ENCODE measurements around the gene MAML2. TPM values are rescaled to one million over a fixed set of nuclear protein-coding genes. Genes with fewer than 3 reads are reported as not detected.

Gene MAML2
- total and polyA plus RNA-seq, 9 of the 15 experiments (the other 6 are each of a cell fraction or from before 2014, with no cell fraction given): 0.79 to 6.8 (median 4.8) TPM

- H2AFZ ChIP-seq (ENCODE audit: low read depth, low read length): no peak overlapping the region
- peaks cover 10% of the 10 kb centered on the region; the same call in 1 of the 2 replicates for H3K9me3 ChIP-seq (replicated peaks; ENCODE audit: control insufficient read depth, insufficient read depth, low read depth, low read length)
- 72% methylated on average over 3 of the region's 3 CpGs for WGBS (ENCODE audit: insufficient coverage, low coverage, missing lambda C conversion rate)
- peaks cover 0 to 4% of the 10 kb centered on the region in 2 experiments; a peak in 1 of 5 replicates for H3K4me1 ChIP-seq (replicated peaks in 1 of 2; ENCODE audit: control insufficient read depth in 2 of 2, insufficient read depth in 2 of 2, low read length in 2 of 2)
- no TSS peak for BruUV-seq (replicated peaks)
- TF ChIP-seq ARID3A (IDR thresholded peaks at IDR 0.05; ENCODE audit: borderline replicate concordance, low read depth, low read length): 0 out of 2 replicates have a peak, but pooled peaks have one; percentile 45
- TF ChIP-seq HMGXB4 (CRISPR knock-in tag; IDR thresholded peaks at IDR 0.05): no peak
- no peak for TF ChIP-seq XRCC3 (IDR thresholded peaks at IDR 0.05)
- peak; percentile 60; the same call in 1 of the 2 replicates for TF ChIP-seq EHMT2 (IDR thresholded peaks at IDR 0.05)
- TF ChIP-seq KAT7 (CRISPR knock-in tag; IDR thresholded peaks at IDR 0.05; ENCODE audit: borderline replicate concordance): 0 out of 2 replicates have a peak, but pooled peaks have one; percentile 30
- no peak for TF ChIP-seq ESRRA (IDR thresholded peaks at IDR 0.05; ENCODE audit: borderline replicate concordance, low read depth)
- H3K36me3 ChIP-seq (ENCODE audit: control insufficient read depth, insufficient read depth, low read length): peaks cover 7% of the 10 kb centered on the region; the same call in 1 of the 3 replicates
- in situ Hi-C loops (cut with MboI): no loop called here
- no peaks in the 10 kb centered on the region for H4K20me1 ChIP-seq (replicated peaks; ENCODE audit: control insufficient read depth, insufficient read depth, low read length)
- ATAC-seq (no peak), DNase-seq (ENCODE audit: extremely low read depth in 1 of 4, low spot score in 3 of 4) (peak in 1 of 4 experiments; percentile 8), FAIRE-seq (no peak)
- H3K4me3 ChIP-seq: no peak overlapping the region
- H3K27me3 ChIP-seq (ENCODE audit: control insufficient read depth in 2 of 2, insufficient read depth in 2 of 2, low read length in 2 of 2): no peaks in the 10 kb centered on the region
- H3K27ac ChIP-seq (ENCODE audit: extremely low read depth, low read depth, low read length): no peak overlapping the region
- CTCF ChIA-PET (ENCODE audit: low intra/inter-chr PET ratio): interaction anchor here (1.0 kb wide), 1 partner anchor 556 kb away, joined by 6 read pairs; no protein-coding TSS in a partner anchor
- POLR2A ChIA-PET: no interaction called here
- intact Hi-C loops (cut with micrococcal nuclease): loop anchor here (2.0 to 5.0 kb wide), 3 partner anchors 150 to 555 kb away; no protein-coding TSS in a partner anchor
- H3K79me2 ChIP-seq (ENCODE audit: control insufficient read depth, insufficient read depth, low read length): peaks cover 47% of the 10 kb centered on the region
- no peak overlapping the region for H3K9ac ChIP-seq (ENCODE audit: insufficient read depth in 1 of 2, low read depth in 2 of 2, low read length in 2 of 2)
- H3K9me1 ChIP-seq (ENCODE audit: control insufficient read depth, insufficient read depth, low read length): no peaks in the 10 kb centered on the region
- no peak overlapping the region for H3K4me2 ChIP-seq (ENCODE audit: insufficient read depth, low read length)
Measured at GRCh38 chr11:96391698-96392307, 48.8 kb upstream of the MAML2 start.

Data from K562 (cell line).